Measurements from ENCODE around the gene FHOD3. TPM values are rescaled to one million over a fixed set of nuclear protein-coding genes. Genes with fewer than 3 reads are reported as not detected.
"Not testable (repeated sequence)": the region's sequence is repeated elsewhere in the genome, so short reads cannot be mapped to it uniquely, and the experiment has no call there.

FHOD3 gene
- total and polyA plus RNA-seq, 2 donors, result 0.90 to 4.1 TPM

DNA sequence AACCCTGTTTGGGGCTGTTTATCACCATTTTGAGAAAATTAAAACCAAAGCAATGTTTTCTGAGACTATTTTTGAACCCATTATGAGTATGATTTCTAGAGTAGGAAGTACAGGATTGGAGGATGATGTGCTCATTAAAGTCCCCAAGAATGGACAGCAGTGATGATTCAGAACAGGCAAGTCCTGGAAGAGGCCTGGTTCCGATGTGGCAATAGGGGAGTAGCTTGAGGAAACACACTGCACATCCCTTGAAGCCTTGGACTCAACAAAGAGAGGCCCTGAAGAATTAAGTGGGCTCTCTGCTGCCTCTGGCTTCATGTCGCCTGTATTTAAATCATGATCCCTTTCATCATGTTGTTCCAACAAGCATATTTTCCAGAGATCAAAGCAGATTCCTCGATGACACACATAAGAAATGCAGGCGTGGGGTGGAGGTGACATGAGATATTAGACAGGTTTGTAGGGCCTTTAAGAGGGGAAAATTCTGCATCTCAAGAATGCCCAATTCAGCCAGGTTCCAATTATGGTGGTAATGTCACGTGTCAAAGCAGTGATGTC is 242.2 kb downstream of the FHOD3 start:
- WGBS, result 96% methylated on average over 5 of the region's 5 CpGs
- Histone ChIP-seq H3K4me1 (ENCODE audit: control insufficient read depth in 2 of 2, insufficient read depth in 2 of 2, low read length in 2 of 2) (peaks cover 0 to 12% of the 10 kb centered on the region in 2 donors), H3K27me3 (ENCODE audit: control insufficient read depth in 2 of 2, insufficient read depth in 1 of 2, low read length in 1 of 2) (no peaks in the 10 kb centered on the region), H3K9me3 (ENCODE audit: control insufficient read depth in 2 of 2, insufficient read depth in 1 of 2, low read length in 1 of 2) (no peaks in the 10 kb centered on the region), H3K4me3 (ENCODE audit: low read length in 2 of 2) (no peak overlapping the region), H3K36me3 (ENCODE audit: control insufficient read depth in 2 of 2, insufficient read depth in 2 of 2, low read length in 1 of 2) (no peaks in the 10 kb centered on the region), H3K27ac (ENCODE audit: low read depth in 1 of 2, low read length in 1 of 2) (no peak overlapping the region)
- DNase-seq (ENCODE audit: low read depth in 6 of 9, low spot score in 9 of 9), result no peak

DNA sequence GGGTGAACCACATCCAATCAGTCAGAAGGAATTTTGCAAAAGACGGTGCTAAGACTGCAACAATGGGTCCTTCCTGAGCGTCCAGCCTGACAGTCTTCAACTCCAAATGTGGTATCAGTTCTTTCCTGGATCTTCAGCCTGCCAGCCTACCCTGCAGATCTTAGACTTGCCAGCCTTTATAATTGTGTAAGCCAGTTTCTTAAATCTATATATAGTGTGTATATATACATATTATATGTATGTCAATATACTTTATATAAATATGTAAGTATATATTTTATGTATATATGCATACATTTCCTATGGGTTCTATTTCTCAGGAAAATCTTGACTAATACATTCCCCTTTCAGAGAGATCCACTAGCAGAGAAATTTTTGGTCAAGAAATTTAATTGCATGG is 245.5 kb downstream of the FHOD3 start:
- Histone ChIP-seq H3K4me1 (ENCODE audit: control insufficient read depth in 2 of 2, insufficient read depth in 2 of 2, low read length in 2 of 2) (no peaks in the 10 kb centered on the region), H3K27ac (ENCODE audit: low read depth in 1 of 2, low read length in 1 of 2) (no peak overlapping the region), H3K27me3 (ENCODE audit: control insufficient read depth in 2 of 2, insufficient read depth in 1 of 2, low read length in 1 of 2) (no peaks in the 10 kb centered on the region), H3K9me3 (ENCODE audit: control insufficient read depth in 2 of 2, insufficient read depth in 1 of 2, low read length in 1 of 2) (no peaks in the 10 kb centered on the region), H3K36me3 (ENCODE audit: control insufficient read depth in 2 of 2, insufficient read depth in 2 of 2, low read length in 1 of 2) (no peaks in the 10 kb centered on the region), H3K4me3 (ENCODE audit: low read length in 2 of 2) (no peak overlapping the region)
- no peak for DNase-seq (ENCODE audit: low read depth in 6 of 9, low spot score in 9 of 9)
- 98% methylated on average over 2 of the region's 2 CpGs for WGBS

DNA sequence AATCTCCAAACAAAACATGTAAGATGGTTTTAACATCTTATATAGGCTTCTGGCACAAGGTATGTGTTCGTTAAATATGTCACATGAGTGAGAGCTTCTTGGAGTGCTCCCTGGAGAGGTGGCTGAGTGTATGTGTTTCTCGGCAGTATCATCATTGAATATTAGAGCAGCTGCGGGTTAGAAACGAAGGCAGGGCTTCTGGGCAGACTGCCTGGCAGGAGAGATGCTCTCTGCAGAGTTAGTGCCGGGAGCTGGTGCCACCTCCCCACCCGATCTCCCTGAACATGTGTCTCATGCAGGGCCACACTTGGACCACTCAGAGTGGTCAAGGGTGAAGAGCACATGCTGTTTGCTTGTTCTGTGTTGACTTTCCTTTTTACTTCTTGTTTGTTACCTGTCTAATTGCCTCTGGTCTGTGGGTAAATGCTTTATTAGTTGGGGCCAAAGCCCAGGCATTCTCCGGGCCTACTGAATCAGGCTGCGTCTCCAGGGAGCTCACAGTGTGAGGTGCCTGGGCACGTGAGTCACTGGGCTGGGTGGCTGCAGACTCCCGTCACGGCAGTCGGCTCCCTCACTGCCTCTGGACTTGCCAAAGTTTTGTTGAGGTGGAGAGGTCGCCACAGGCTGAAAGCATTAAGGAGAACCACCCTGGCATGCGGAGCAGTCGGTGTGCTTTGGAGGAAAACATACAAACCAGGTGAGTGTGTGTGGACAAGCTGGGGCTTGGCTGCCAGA is 246.6 kb downstream of the FHOD3 start:
- peak overlapping the region in 1 of 2 donors; percentile 18 for H3K27ac ChIP-seq (ENCODE audit: low read depth in 1 of 2, low read length in 1 of 2)
- 93% methylated on average over 15 of the region's 15 CpGs for WGBS
- no peak for DNase-seq (ENCODE audit: low read depth in 6 of 9, low spot score in 9 of 9)
- H3K36me3 ChIP-seq (ENCODE audit: control insufficient read depth in 2 of 2, insufficient read depth in 2 of 2, low read length in 1 of 2), result no peaks in the 10 kb centered on the region
- H3K4me1 ChIP-seq (ENCODE audit: control insufficient read depth in 2 of 2, insufficient read depth in 2 of 2, low read length in 2 of 2), result no peaks in the 10 kb centered on the region
- no peaks in the 10 kb centered on the region for H3K9me3 ChIP-seq (ENCODE audit: control insufficient read depth in 2 of 2, insufficient read depth in 1 of 2, low read length in 1 of 2)
- no peaks in the 10 kb centered on the region for H3K27me3 ChIP-seq (ENCODE audit: control insufficient read depth in 2 of 2, insufficient read depth in 1 of 2, low read length in 1 of 2)
- no peak overlapping the region for H3K4me3 ChIP-seq (ENCODE audit: low read length in 2 of 2)

DNA sequence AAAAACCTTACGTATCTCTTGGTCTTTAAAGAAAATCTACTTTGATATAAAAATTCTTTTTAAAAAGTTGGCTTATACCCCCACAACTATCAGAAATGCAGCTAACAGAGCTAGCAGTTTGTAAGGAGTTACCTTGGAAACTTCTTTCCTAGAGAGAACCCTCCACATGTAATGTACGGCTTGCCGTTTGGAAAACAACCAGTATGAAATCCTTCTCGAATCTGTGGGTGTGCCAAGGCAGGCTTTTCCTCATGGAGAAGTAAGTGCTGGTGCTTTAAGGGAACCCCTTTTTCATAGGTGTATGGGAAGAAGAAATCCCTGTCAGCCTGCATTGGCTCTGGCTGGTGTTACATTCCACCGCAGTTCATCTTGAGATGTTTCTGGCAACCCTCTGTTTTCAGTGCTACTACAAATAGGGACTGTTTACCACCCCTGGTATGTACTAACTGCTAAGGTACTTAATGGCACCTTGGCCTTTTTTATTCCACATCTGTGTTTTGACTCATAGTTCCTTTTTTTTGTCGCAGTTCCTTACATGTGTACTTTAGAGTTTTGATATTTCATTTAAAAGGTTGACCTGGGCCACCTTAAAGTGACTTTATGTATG is 248.4 kb downstream of the FHOD3 start:
- Histone ChIP-seq H3K27ac (ENCODE audit: low read depth in 1 of 2, low read length in 1 of 2) (no peak overlapping the region), H3K27me3 (ENCODE audit: control insufficient read depth in 2 of 2, insufficient read depth in 1 of 2, low read length in 1 of 2) (no peaks in the 10 kb centered on the region), H3K9me3 (ENCODE audit: control insufficient read depth in 2 of 2, insufficient read depth in 1 of 2, low read length in 1 of 2) (no peaks in the 10 kb centered on the region), H3K36me3 (ENCODE audit: control insufficient read depth in 2 of 2, insufficient read depth in 2 of 2, low read length in 1 of 2) (no peaks in the 10 kb centered on the region), H3K4me1 (ENCODE audit: control insufficient read depth in 2 of 2, insufficient read depth in 2 of 2, low read length in 2 of 2) (no peaks in the 10 kb centered on the region), H3K4me3 (ENCODE audit: low read length in 2 of 2) (no peak overlapping the region)
- DNase-seq (ENCODE audit: low read depth in 6 of 9, low spot score in 9 of 9), result no peak
- WGBS, result 89% methylated on average over 6 of the region's 6 CpGs

DNA sequence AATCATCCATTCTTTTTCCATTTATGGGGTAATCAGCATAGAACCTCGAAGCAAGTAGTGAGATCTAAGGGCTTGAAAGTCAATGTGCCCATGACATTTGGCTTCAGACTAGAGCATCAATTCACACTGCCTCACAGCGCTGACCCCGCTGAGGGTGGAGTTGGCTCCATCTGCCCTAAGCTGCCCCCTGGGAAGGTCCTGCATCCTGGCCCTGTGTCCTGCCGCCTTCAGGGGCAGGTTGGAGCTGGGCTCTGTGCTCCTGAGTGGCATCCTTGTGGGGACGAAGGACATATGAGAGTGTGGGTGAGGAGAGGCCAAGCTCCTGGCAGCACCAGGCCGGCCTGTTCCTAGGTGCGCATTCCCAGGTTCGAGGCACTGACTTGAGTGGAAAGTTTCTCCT is 249.4 kb downstream of the FHOD3 start:
- H3K27me3 ChIP-seq (ENCODE audit: control insufficient read depth in 2 of 2, insufficient read depth in 1 of 2, low read length in 1 of 2), result no peaks in the 10 kb centered on the region
- no peak for DNase-seq (ENCODE audit: low read depth in 6 of 9, low spot score in 9 of 9)
- no peak overlapping the region for H3K27ac ChIP-seq (ENCODE audit: low read depth in 1 of 2, low read length in 1 of 2)
- no peak overlapping the region for H3K4me3 ChIP-seq (ENCODE audit: low read length in 2 of 2)
- WGBS, result 95% methylated on average over 8 of the region's 8 CpGs
- H3K4me1 ChIP-seq (ENCODE audit: control insufficient read depth in 2 of 2, insufficient read depth in 2 of 2, low read length in 2 of 2), result no peaks in the 10 kb centered on the region
- no peaks in the 10 kb centered on the region for H3K9me3 ChIP-seq (ENCODE audit: control insufficient read depth in 2 of 2, insufficient read depth in 1 of 2, low read length in 1 of 2)
- H3K36me3 ChIP-seq (ENCODE audit: control insufficient read depth in 2 of 2, insufficient read depth in 2 of 2, low read length in 1 of 2), result no peaks in the 10 kb centered on the region

DNA sequence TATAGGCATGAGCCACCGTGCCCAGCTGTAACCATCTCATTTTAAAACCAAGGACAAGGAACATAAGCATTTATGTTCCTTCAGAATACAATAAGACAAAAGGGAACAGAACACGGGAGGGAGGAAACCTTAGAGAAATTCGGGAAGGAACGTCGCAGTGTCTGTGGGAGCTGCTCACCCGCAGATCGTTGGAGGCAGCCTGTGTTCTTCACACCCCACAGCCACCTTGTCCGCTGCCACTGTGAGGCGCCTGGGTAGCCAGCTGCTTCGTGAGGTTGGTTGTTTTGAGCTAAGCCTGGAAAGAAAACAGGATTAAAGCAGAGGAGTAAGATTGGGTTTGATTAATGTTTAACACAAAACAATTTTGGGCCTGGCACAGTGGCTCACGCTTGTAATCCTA is 250.0 kb downstream of the FHOD3 start:
- Histone ChIP-seq H3K27ac (ENCODE audit: low read depth in 1 of 2, low read length in 1 of 2) (no peak overlapping the region), H3K4me1 (ENCODE audit: control insufficient read depth in 2 of 2, insufficient read depth in 2 of 2, low read length in 2 of 2) (no peaks in the 10 kb centered on the region), H3K36me3 (ENCODE audit: control insufficient read depth in 2 of 2, insufficient read depth in 2 of 2, low read length in 1 of 2) (no peaks in the 10 kb centered on the region), H3K4me3 (ENCODE audit: low read length in 2 of 2) (no peak overlapping the region), H3K27me3 (ENCODE audit: control insufficient read depth in 2 of 2, insufficient read depth in 1 of 2, low read length in 1 of 2) (no peaks in the 10 kb centered on the region), H3K9me3 (ENCODE audit: control insufficient read depth in 2 of 2, insufficient read depth in 1 of 2, low read length in 1 of 2) (no peaks in the 10 kb centered on the region)
- no peak for DNase-seq (ENCODE audit: low read depth in 6 of 9, low spot score in 9 of 9)
- 95% methylated on average over 11 of the region's 11 CpGs for WGBS

DNA sequence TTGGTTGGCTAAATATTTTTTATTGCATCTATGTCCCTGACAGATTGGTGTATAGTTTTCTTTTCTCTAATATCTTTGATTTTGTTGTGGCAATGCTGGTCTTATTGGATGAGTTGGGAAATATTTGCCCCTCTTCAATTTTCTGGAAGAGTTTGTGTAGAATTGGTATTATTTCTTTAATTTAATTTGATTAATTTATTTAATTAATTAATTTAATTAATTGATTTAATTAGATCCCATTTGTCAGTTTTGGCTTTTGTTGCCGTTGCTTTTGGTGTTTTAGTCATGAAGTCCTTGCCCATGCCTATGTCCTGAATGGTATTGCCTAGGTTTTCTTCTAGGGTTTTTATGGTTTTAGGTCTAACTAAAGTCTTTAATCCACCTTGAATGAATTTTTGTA is 253.8 kb downstream of the FHOD3 start:
- not testable (repeated sequence) for H3K36me3 ChIP-seq (ENCODE audit: control insufficient read depth in 2 of 2, insufficient read depth in 2 of 2, low read length in 1 of 2); H3K4me1 ChIP-seq (ENCODE audit: control insufficient read depth in 2 of 2, insufficient read depth in 2 of 2, low read length in 2 of 2); DNase-seq (ENCODE audit: low read depth in 6 of 9, low spot score in 9 of 9); H3K27ac ChIP-seq (ENCODE audit: low read depth in 1 of 2, low read length in 1 of 2); H3K4me3 ChIP-seq (ENCODE audit: low read length in 2 of 2); H3K9me3 ChIP-seq (ENCODE audit: control insufficient read depth in 2 of 2, insufficient read depth in 1 of 2, low read length in 1 of 2); H3K27me3 ChIP-seq (ENCODE audit: control insufficient read depth in 2 of 2, insufficient read depth in 1 of 2, low read length in 1 of 2)
- WGBS, result 92% methylated on average over 1 of the region's 1 CpG

DNA sequence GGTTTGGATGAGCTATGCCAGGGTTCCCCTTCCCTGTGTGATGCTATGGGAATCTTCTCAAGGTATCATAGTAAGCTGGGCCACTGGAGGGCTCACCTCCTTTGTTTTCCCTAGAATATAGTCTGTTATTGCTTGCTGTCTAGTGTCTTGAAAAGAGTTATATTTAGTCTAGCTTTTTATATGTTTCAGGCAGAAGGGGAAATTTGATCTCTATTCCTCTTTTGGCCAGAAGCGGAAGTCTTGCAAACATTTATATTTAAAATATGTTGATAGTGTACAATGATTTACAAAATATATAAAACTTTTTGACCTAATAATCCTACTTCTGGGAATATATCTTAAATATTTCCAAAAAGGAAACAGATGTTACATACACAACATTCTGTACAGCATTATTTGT is 260.7 kb downstream of the FHOD3 start:
- no peaks in the 10 kb centered on the region for H3K27me3 ChIP-seq (ENCODE audit: control insufficient read depth in 2 of 2, insufficient read depth in 1 of 2, low read length in 1 of 2)
- DNase-seq (ENCODE audit: low read depth in 6 of 9, low spot score in 9 of 9), result no peak
- H3K9me3 ChIP-seq (ENCODE audit: control insufficient read depth in 2 of 2, insufficient read depth in 1 of 2, low read length in 1 of 2), result no peaks in the 10 kb centered on the region
- 93% methylated on average over 1 of the region's 1 CpG for WGBS
- H3K27ac ChIP-seq (ENCODE audit: low read depth in 1 of 2, low read length in 1 of 2), result no peak overlapping the region
- no peak overlapping the region for H3K4me3 ChIP-seq (ENCODE audit: low read length in 2 of 2)
- no peaks in the 10 kb centered on the region for H3K36me3 ChIP-seq (ENCODE audit: control insufficient read depth in 2 of 2, insufficient read depth in 2 of 2, low read length in 1 of 2)
- H3K4me1 ChIP-seq (ENCODE audit: control insufficient read depth in 2 of 2, insufficient read depth in 2 of 2, low read length in 2 of 2), result no peaks in the 10 kb centered on the region

DNA sequence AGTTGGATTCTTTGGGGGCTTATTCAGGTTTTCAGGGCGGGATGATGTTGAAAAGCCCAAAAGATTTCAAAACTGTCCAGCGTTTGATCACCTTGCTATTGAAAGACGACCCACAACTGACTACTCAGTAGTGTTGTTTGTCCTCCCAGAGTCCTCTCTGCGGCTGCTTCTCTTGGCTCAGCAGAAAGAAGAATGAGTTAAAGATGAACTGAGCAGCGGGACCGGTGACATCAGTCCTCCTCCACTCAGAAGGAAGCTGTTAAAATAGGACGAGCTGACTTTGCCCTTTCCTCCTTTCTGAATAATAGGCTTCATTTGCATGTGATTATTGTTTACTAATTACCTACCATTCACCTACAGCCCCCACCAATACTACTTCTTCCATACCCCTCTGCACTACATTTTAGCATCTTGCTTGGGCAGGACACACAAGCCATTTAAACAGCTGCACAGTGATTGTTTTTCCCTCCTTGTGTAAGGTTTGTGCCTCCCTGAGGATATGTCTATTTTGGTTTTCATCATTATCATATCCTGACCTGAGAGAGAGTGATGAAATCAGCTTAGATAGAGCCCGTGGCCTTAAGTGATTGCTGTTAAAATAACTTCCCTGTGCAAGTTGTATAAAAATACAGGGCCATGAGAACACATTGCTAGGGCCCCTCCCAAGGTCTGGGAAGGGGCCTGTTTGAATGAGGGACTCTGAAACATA is 261.8 kb downstream of the FHOD3 start:
- Histone ChIP-seq H3K27ac (ENCODE audit: low read depth in 1 of 2, low read length in 1 of 2) (no peak overlapping the region), H3K4me1 (ENCODE audit: control insufficient read depth in 2 of 2, insufficient read depth in 2 of 2, low read length in 2 of 2) (no peaks in the 10 kb centered on the region), H3K9me3 (ENCODE audit: control insufficient read depth in 2 of 2, insufficient read depth in 1 of 2, low read length in 1 of 2) (no peaks in the 10 kb centered on the region), H3K36me3 (ENCODE audit: control insufficient read depth in 2 of 2, insufficient read depth in 2 of 2, low read length in 1 of 2) (no peaks in the 10 kb centered on the region), H3K4me3 (ENCODE audit: low read length in 2 of 2) (no peak overlapping the region), H3K27me3 (ENCODE audit: control insufficient read depth in 2 of 2, insufficient read depth in 1 of 2, low read length in 1 of 2) (no peaks in the 10 kb centered on the region)
- DNase-seq (ENCODE audit: low read depth in 6 of 9, low spot score in 9 of 9), result no peak
- 90% methylated on average over 8 of the region's 8 CpGs for WGBS

All from thymus (tissue), 11 donors.